ENCODE measurements around the gene MSRB3. TPM values are rescaled to one million over a fixed set of nuclear protein-coding genes. Genes with fewer than 3 reads are reported as not detected.

MSRB3 gene
- polyA plus RNA-seq, 1 donor from 2014 or later, result 0.19 TPM

DNA sequence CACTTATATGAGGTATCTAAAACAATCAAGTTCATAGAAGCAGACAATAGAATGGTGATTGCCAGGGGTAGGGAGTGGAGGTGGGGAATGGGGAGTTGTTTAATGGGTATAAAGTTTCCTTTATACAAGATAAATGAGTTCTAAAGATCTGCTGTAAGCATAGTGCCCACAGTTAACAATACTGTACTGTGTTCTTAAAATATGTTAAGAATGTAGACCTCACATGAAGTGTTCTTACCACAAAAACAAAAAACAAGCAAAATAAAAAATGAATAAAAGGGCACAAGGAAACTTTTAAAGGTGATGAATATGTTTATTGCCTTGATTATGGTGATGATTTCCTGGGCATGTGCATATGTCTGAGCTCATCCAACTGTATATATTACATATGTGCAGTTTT lies 211.8 kb downstream of the MSRB3 start:
- Histone ChIP-seq H3K27me3 (ENCODE audit: insufficient read depth, low read depth, low read length) (no peaks in the 10 kb centered on the region), H3K4me3 (ENCODE audit: low read length) (no peak overlapping the region), H4K20me1 (ENCODE audit: insufficient read depth) (no peaks in the 10 kb centered on the region), H3K36me3 (ENCODE audit: insufficient read depth, low read length) (no peaks in the 10 kb centered on the region), H3F3A (ENCODE audit: insufficient read depth, low read length, poor library complexity, severe bottlenecking) (no peaks in the 10 kb centered on the region), H3K79me2 (replicated peaks; ENCODE audit: insufficient read depth, low read length) (no peaks in the 10 kb centered on the region), H3K9me3 (ENCODE audit: low read length) (no peaks in the 10 kb centered on the region), H3K9me2 (ENCODE audit: insufficient read depth, low read length) (no peaks in the 10 kb centered on the region), H2AFZ (ENCODE audit: low read depth, low read length) (no peak overlapping the region), H3K4me2 (ENCODE audit: low read length) (no peak overlapping the region), H3K27ac (ENCODE audit: low read length) (no peak overlapping the region), H3K9ac (ENCODE audit: low read length) (no peak overlapping the region)
- no peak for TF ChIP-seq TAF1 (IDR thresholded peaks at IDR 0.05; ENCODE audit: low read depth)
- no peak for TF ChIP-seq SMC3 (conservative IDR thresholded peaks at IDR 0.05; ENCODE audit: poor library complexity)
- TF ChIP-seq MXI1 (conservative IDR thresholded peaks at IDR 0.05; ENCODE audit: poor library complexity, severe bottlenecking), result no peak
- TF ChIP-seq EZH2 (IDR thresholded peaks at IDR 0.05; ENCODE audit: borderline replicate concordance, insufficient read depth, low read length, poor library complexity, severe bottlenecking), result no peak
- no peak for TF ChIP-seq RAD21 (conservative IDR thresholded peaks at IDR 0.05)
- TF ChIP-seq EP300 (conservative IDR thresholded peaks at IDR 0.05; ENCODE audit: poor library complexity, severe bottlenecking), result no peak
- TF ChIP-seq, protein P1, sequence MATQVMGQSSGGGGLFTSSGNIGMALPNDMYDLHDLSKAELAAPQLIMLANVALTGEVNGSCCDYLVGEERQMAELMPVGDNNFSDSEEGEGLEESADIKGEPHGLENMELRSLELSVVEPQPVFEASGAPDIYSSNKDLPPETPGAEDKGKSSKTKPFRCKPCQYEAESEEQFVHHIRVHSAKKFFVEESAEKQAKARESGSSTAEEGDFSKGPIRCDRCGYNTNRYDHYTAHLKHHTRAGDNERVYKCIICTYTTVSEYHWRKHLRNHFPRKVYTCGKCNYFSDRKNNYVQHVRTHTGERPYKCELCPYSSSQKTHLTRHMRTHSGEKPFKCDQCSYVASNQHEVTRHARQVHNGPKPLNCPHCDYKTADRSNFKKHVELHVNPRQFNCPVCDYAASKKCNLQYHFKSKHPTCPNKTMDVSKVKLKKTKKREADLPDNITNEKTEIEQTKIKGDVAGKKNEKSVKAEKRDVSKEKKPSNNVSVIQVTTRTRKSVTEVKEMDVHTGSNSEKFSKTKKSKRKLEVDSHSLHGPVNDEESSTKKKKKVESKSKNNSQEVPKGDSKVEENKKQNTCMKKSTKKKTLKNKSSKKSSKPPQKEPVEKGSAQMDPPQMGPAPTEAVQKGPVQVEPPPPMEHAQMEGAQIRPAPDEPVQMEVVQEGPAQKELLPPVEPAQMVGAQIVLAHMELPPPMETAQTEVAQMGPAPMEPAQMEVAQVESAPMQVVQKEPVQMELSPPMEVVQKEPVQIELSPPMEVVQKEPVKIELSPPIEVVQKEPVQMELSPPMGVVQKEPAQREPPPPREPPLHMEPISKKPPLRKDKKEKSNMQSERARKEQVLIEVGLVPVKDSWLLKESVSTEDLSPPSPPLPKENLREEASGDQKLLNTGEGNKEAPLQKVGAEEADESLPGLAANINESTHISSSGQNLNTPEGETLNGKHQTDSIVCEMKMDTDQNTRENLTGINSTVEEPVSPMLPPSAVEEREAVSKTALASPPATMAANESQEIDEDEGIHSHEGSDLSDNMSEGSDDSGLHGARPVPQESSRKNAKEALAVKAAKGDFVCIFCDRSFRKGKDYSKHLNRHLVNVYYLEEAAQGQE (IDR thresholded peaks at IDR 0.05; ENCODE audit: borderline replicate concordance), result no peak
- TF ChIP-seq CTCF (IDR thresholded peaks at IDR 0.05; ENCODE audit: poor library complexity, severe bottlenecking), result no peak
- no peak for TF ChIP-seq POLR2AphosphoS5 (IDR thresholded peaks at IDR 0.05)

DNA sequence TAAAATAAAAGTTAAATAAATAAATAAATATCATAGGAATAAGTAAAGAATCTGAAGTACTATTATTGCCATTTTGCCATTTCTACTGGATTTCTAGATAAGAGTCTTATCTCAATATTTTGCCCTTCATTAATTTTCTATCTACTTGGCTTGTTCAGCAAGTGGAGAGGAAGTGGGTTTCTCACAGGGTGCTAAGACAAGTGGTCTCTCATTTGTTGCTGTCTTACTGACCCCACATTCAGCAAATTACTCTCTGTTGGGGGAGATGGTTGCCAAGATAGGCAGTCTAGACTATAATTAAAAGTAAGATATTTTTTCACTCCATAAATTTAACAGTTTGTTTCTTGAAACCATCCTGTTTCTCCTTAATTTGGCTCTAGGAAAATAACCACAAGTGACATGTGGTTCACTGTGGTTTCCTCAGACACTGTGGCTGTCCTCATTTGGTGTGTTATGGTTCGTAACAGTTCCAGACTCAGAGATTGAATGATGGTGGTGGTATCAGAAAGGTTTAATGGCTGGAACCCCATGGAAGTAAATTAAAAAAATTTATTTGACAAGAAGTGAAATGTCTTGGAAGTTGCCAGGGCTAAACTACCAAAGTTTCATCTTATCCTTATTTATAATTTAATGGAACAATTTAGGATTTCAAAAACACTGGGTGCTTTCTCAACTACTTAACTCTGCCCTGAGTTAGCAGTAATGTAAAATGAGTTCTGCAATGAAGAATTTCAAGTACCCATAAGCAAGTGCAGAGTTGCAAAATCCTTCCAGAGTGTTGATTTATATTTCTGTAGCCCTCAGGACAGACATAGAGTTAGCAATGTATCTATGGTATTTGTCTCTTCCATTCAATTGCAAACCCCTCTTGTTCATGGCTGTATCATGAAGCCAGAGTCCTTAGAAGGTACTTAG lies 214.8 kb downstream of the MSRB3 start:
- no peak overlapping the region for H3K4me3 ChIP-seq (ENCODE audit: low read length)
- no peaks in the 10 kb centered on the region for H3K79me2 ChIP-seq (replicated peaks; ENCODE audit: insufficient read depth, low read length)
- H4K20me1 ChIP-seq (ENCODE audit: insufficient read depth), result no peaks in the 10 kb centered on the region
- H3K9me3 ChIP-seq (ENCODE audit: low read length), result no peaks in the 10 kb centered on the region
- no peak overlapping the region for H2AFZ ChIP-seq (ENCODE audit: low read depth, low read length)
- H3K9ac ChIP-seq (ENCODE audit: low read length), result no peak overlapping the region
- H3K9me2 ChIP-seq (ENCODE audit: insufficient read depth, low read length), result no peaks in the 10 kb centered on the region
- H3K27ac ChIP-seq (ENCODE audit: low read length), result no peak overlapping the region
- H3F3A ChIP-seq (ENCODE audit: insufficient read depth, low read length, poor library complexity, severe bottlenecking), result no peaks in the 10 kb centered on the region
- TF ChIP-seq EZH2 (IDR thresholded peaks at IDR 0.05; ENCODE audit: borderline replicate concordance, insufficient read depth, low read length, poor library complexity, severe bottlenecking) (no peak), CTCF (IDR thresholded peaks at IDR 0.05; ENCODE audit: poor library complexity, severe bottlenecking) (no peak), MXI1 (conservative IDR thresholded peaks at IDR 0.05; ENCODE audit: poor library complexity, severe bottlenecking) (no peak), SMC3 (conservative IDR thresholded peaks at IDR 0.05; ENCODE audit: poor library complexity) (no peak), EP300 (conservative IDR thresholded peaks at IDR 0.05; ENCODE audit: poor library complexity, severe bottlenecking) (no peak), TAF1 (IDR thresholded peaks at IDR 0.05; ENCODE audit: low read depth) (no peak), POLR2AphosphoS5 (IDR thresholded peaks at IDR 0.05) (no peak), RAD21 (conservative IDR thresholded peaks at IDR 0.05) (no peak)
- TF ChIP-seq, protein P1 (IDR thresholded peaks at IDR 0.05; ENCODE audit: borderline replicate concordance), result no peak
- H3K27me3 ChIP-seq (ENCODE audit: insufficient read depth, low read depth, low read length), result no peaks in the 10 kb centered on the region
- no peaks in the 10 kb centered on the region for H3K36me3 ChIP-seq (ENCODE audit: insufficient read depth, low read length)
- H3K4me2 ChIP-seq (ENCODE audit: low read length), result no peak overlapping the region
